AG04450 (cell line): ENCODE measurements around the gene CHST12. TPM values are rescaled to one million over a fixed set of nuclear protein-coding genes. Genes with fewer than 3 reads are reported as not detected.
"Not testable (repeated sequence)": the region's sequence is repeated elsewhere in the genome, so short reads cannot be mapped to it uniquely, and the experiment has no call there.

Experiments
- CTCF ChIA-PET: fragments of 300-600, 350-600 bp; formaldehyde crosslinking; extraction: SDS; loops from one replicate; lab custom pipeline; 2022; ENCODE audit warnings: antibody characterized with exemption, inconsistent platforms; lab: Charles Lee
- POLR2A ChIA-PET: fragments of 350-600 bp; formaldehyde crosslinking; extraction: SDS; loops from one replicate; lab custom pipeline; 2021; ENCODE audit warnings: antibody characterized with exemption, inconsistent platforms; lab: Yijun Ruan, JAX
- DNase-seq: peaks from one replicate; pipeline ENCODE4 v3.0.0-alpha.2; 2011; ENCODE audit warnings: low read depth, low spot score
- H3K27ac ChIP-seq: one replicate; pipeline ENCODE4 v1.5.1; 2012; ENCODE audit warnings: low read depth, low read length, control low read depth
- H3K27me3 ChIP-seq: one replicate; pipeline ENCODE4 v1.6.0; 2012; ENCODE audit warnings: low read length; ENCODE audit not compliant: control insufficient read depth, insufficient read depth
- H3K4me3 ChIP-seq: 2 replicates; pipeline ENCODE4 v1.5.1; 2011; ENCODE audit warnings: mild to moderate bottlenecking, low read depth, low read length, control low read depth
- H3K9me3 ChIP-seq: 2 replicates; pipeline ENCODE4 v1.5.1; 2012; ENCODE audit warnings: low read length; ENCODE audit not compliant: control insufficient read depth, insufficient read depth
- polyA plus RNA-seq: library from polyadenylated mRNA; depleted of rRNA; stranded (reverse); fragments of >200 nt; gene quantifications from 2 replicates; pipeline ENCODE4 v1.2.3, GENCODE V29; 2011
- TF ChIP-seq, protein P1 (sequence below): IDR thresholded peaks from 2 replicates; pipeline ENCODE4 v1.5.1; 2011; ENCODE audit warnings: low read depth, low read length, control low read depth, inconsistent platforms

Gene CHST12
- polyA plus RNA-seq, 1 experiment: 8.7 TPM

DNA sequence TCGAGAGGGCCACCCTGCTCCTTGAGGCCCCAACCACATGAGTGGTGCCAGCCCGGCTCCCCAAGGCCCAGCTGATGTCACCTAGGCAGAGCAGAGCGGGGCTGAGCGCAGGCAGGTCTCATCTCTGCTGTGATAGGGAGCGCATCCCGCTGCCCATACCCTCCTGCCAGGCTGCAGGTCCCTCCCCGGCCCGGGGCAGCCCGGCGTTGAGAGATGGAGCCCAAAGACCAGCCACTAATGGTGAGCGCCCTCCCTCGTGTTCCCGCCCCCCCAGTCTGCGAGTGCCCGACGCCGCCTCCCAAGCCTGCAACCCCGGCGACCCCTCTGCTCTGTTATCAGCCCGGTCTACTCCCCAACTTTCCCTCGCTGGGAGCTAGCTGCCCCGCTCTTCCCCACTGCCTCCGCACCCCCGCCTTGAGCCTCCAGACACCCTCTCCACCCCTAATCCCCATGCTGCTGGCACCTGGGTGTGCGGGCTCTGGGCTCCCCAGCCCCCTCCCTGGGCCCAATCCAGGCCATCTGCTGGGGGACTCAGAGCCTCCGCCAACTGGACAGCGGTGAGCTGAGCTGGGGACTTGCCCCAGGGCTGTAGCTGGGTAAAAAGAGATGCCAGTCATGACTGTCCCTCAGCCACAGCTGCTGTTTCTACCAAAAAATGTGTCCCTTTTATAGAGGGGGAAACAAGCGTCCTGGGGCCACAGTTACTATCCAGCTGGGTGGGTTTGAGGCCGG lies 19.7 kb upstream of the CHST12 start:
- CTCF ChIA-PET: no interaction called here
- POLR2A ChIA-PET: interaction anchor here (0.7 to 1.2 kb wide), 4 partner anchors 7 to 30 kb away, joined by 3 read pairs; partner anchors contain the start of gene EIF3B
- Histone ChIP-seq H3K27ac (no peak overlapping the region), H3K27me3 (no peaks in the 10 kb centered on the region), H3K4me3 (no peak overlapping the region), H3K9me3 (no peaks in the 10 kb centered on the region; the same call in 1 of the 2 replicates)
- TF ChIP-seq, protein P1, sequence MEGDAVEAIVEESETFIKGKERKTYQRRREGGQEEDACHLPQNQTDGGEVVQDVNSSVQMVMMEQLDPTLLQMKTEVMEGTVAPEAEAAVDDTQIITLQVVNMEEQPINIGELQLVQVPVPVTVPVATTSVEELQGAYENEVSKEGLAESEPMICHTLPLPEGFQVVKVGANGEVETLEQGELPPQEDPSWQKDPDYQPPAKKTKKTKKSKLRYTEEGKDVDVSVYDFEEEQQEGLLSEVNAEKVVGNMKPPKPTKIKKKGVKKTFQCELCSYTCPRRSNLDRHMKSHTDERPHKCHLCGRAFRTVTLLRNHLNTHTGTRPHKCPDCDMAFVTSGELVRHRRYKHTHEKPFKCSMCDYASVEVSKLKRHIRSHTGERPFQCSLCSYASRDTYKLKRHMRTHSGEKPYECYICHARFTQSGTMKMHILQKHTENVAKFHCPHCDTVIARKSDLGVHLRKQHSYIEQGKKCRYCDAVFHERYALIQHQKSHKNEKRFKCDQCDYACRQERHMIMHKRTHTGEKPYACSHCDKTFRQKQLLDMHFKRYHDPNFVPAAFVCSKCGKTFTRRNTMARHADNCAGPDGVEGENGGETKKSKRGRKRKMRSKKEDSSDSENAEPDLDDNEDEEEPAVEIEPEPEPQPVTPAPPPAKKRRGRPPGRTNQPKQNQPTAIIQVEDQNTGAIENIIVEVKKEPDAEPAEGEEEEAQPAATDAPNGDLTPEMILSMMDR: no peak
- DNase-seq: no peak

DNA sequence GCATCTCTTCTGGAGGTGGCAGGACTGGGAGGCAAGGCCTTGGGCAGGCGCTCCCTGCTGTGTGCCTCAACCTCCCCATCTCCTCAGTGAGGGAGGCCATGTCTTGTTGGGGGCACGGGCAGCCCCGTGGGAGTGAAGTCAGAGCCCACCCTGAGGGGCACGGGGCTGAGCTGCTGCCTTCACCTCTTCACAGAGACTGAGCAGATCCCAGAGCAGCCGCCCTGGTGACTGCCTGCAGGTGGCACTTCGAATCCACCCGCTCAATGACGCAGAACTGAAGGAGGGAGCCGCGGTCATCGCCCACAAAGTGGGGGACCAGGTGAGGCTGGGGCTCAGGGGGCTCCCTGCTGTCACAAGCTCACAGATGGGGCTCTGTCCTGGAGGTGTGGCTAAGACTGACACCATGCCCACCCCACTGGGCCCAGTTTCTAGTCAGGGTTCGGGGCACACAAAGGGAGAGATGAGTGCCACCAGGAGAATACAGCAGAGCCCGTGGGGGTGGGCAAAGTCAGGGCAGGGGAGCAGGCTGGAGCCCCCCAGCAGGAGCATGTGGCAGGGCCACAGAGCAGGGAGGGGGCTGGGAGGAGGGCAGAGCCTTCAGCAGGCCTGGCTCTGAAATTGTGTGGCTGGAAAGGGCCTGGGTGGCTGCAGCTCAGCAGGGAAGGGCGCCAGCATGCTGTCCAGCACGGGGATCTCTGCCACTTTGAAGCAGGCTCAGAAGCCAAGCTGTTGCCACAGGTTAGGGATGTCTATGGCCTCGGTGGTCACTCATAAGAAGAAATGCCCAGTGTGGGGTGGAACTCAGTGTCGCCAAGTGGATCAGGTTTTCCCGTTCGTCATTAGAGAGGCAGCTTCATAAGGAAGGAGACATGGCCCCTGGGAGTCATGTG lies 18.8 kb upstream of the CHST12 start:
- Histone ChIP-seq H3K4me3 (no peak overlapping the region), H3K27ac (no peak overlapping the region), H3K27me3 (no peaks in the 10 kb centered on the region), H3K9me3 (no peaks in the 10 kb centered on the region; the same call in 1 of the 2 replicates)
- ChIA-PET POLR2A (interaction anchor here (0.5 to 1.2 kb wide), 4 partner anchors 8 to 18 kb away, joined by 3 read pairs; no protein-coding TSS in a partner anchor), CTCF (no interaction called here)
- TF ChIP-seq, protein P1: 0 out of 2 replicates have a peak, but pooled peaks have one; percentile 10
- no peak for DNase-seq

DNA sequence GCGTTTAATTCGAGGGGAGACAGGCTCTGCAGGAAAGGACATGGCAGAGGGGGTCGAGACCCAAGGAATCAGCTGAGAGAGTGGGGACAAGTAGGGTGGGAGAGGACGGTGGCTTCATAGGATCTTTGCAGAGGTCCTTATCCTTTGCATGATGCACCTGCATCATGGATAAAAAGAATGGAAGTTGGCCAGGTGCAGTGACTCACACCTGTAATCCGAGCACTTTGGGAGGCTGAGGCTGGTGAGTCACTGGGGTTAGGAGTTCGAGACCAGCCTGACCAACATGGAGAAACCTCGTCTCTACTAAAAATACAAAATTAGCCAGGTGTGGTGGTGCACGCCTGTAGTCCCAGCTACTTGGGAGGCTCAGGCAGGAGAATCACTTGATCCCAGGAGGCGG lies 17.3 kb upstream of the CHST12 start:
- CTCF ChIA-PET, DNase-seq, POLR2A ChIA-PET, H3K27ac ChIP-seq, H3K27me3 ChIP-seq, H3K9me3 ChIP-seq, H3K4me3 ChIP-seq: not testable (repeated sequence)

DNA sequence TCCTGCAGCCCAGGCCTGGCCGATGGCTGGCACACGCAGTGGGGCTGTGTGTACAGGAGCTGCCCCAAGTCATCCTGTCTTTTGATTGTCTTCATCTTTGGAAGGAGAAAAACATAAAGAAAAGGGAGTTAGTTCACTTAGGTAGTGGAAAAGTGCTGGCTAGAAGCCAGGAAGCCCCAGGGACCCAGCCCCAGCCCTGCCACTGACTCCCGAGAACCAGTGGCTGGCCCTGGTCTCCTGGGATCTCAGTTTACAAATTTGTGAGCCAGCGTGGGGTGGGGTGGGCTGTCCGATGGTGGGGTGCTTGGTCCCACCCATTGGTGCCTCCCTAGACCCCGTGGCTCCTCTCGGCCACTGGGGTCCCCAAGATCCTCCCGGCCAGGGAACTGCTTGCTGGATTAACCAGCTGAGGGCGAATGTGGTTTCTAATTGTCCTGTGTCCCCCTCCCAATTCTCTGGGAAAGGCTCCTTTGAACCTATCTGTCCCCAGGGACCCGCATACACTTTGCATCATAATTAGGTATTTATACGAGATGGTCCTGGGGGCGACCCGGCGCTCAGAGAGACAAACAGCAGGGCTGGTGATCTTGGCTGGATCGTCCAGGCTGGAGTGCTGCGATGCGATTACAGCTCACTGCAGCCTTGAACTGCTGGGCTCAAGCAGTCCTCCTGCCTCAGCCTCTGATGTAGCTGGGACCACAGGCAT lies 16.3 kb upstream of the CHST12 start:
- Histone ChIP-seq H3K9me3 (no peaks in the 10 kb centered on the region; the same call in 1 of the 2 replicates), H3K27me3 (no peaks in the 10 kb centered on the region), H3K27ac (no peak overlapping the region), H3K4me3 (no peak overlapping the region)
- ChIA-PET POLR2A (no interaction called here), CTCF (no interaction called here)
- no peak for DNase-seq
- TF ChIP-seq, protein P1: no peak

DNA sequence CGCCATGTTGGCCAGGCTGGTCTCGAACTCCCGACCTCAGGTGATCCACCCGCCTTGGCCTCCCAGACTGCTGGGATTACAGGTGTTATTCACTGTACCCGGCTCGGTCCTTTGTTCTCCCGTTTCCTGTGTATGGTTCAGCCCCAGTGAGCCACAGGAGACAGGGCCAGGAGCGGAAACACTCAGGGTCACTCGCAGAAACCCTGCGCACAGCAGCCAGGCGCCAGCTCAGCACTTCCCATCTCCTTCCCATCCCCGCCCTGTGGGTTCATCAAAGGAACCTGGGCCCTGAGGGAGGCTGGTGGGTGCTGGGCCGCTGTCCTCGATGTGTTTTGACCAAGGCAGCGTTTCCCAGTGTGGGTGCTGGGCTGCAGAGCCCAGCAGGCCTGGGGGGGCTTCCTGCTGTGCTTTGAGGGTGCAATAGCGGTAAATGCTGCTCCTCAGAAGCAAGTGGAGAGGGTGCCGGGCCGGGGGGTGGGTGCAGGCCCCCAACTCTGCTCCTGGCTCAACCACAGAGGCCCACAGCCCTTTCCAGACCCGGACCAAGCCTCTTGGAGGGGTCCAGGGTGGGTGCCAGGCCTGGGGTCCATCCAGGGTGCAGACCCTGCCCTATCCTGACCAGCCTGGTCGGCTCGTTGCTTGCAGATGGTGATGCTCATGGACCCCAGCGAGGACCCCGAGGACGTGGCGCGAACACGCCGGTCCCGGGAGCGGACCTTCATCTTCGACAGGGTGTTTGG lies 15.3 kb upstream of the CHST12 start:
- TF ChIP-seq, protein P1: no peak
- no peaks in the 10 kb centered on the region; the same call in 1 of the 2 replicates for H3K9me3 ChIP-seq
- ChIA-PET CTCF (no interaction called here), POLR2A (no interaction called here)
- no peak for DNase-seq
- H3K27ac ChIP-seq: no peak overlapping the region
- no peaks in the 10 kb centered on the region for H3K27me3 ChIP-seq
- no peak overlapping the region for H3K4me3 ChIP-seq
